HepG2 (cell line): ENCODE data around the gene ABCA8. TPM values are rescaled to one million over a fixed set of nuclear protein-coding genes. Genes with fewer than 3 reads are reported as not detected.

ENCODE experiments used
- ERF ChIP-seq: IDR thresholded peaks from 2 replicates; pipeline ENCODE4 v1.6.1; 2018; ENCODE audit warnings: missing biosample characterization, missing genetic modification reagents
- LCORL ChIP-seq, 2 experiments: fragments of 450-650 bp in 1 of 2; sonication (generic) in 1 of 2; formaldehyde crosslinking in 1 of 2; IDR thresholded peaks; 2 replicates each; pipeline versions ENCODE4 v1.5.0 to v1.6.1; 2017 to 2020; ENCODE audit warnings: antibody characterized with exemption in 1 of 2, missing genetic modification reagents in 1 of 2
- MEIS2 ChIP-seq: sonication (generic); formaldehyde crosslinking; IDR thresholded peaks from 2 replicates; pipeline ENCODE4 v1.9.0; 2021; ENCODE audit warnings: mild to moderate bottlenecking, missing genetic modification reagents
- NCOR1 ChIP-seq: fragments of 200-600 bp; sonication (generic); IDR thresholded peaks from 2 replicates; pipeline ENCODE4 v1.7.0; 2017; ENCODE audit warnings: antibody characterized with exemption, low read length, borderline replicate concordance
- TAF1 ChIP-seq: sonication (generic); formaldehyde crosslinking; IDR thresholded peaks from 2 replicates; pipeline ENCODE4 v1.4.0; 2020; ENCODE audit warnings: missing genetic modification reagents
- YEATS4 ChIP-seq: sonication (generic); formaldehyde crosslinking; IDR thresholded peaks from 2 replicates; pipeline ENCODE4 v1.4.0; 2020; ENCODE audit warnings: missing genetic modification reagents, borderline replicate concordance
- ZC3H4 ChIP-seq: sonication (generic); formaldehyde crosslinking; IDR thresholded peaks from 2 replicates; pipeline ENCODE4 v1.4.0; 2020; ENCODE audit warnings: missing genetic modification reagents, borderline replicate concordance
- ZNF329 ChIP-seq: sonication (generic); formaldehyde crosslinking; IDR thresholded peaks from 2 replicates; pipeline ENCODE4 v1.9.0; 2021; ENCODE audit warnings: low read depth, mild to moderate bottlenecking, missing genetic modification reagents
- ZNF460 ChIP-seq: sonication (generic); formaldehyde crosslinking; IDR thresholded peaks from 2 replicates; pipeline ENCODE4 v1.5.1; 2020; ENCODE audit warnings: missing genetic modification reagents, mild to moderate bottlenecking, borderline replicate concordance
- polyA plus RNA-seq, 8 experiments: library from polyadenylated mRNA; depleted of rRNA in 3 of 8; stranded (reverse) in 7 of 8; unstranded in 1 of 8; fragments of >200 nt; fragmentation: Illumina TruSeq in 4 of 8; extraction: Trizol in 4 of 8; gene quantifications; 2 replicates each; pipeline versions ENCODE4 v1.2.1 to v1.2.3, GENCODE V29; 2011 to 2016; ENCODE audit warnings: low read depth in 4 of 8, missing spikeins in 1 of 8, mixed read lengths in 1 of 8; ENCODE audit not compliant: insufficient read depth in 1 of 8
- total RNA-seq, 5 experiments: library from RNA; depleted of rRNA; stranded (reverse); fragments of >200 nt; fragmentation: Illumina TruSeq; extraction: Trizol; gene quantifications; 2 replicates each; pipeline ENCODE4 v1.2.3, GENCODE V29; 2016; ENCODE audit warnings: low read depth in 1 of 5
- TF ChIP-seq, protein P1 (sequence below): sonication (generic); formaldehyde crosslinking; IDR thresholded peaks from 2 replicates; pipeline ENCODE4 v1.4.0; 2020; ENCODE audit warnings: missing genetic modification reagents
- TF ChIP-seq, protein P2 (sequence below): sonication (generic); IDR thresholded peaks from 2 replicates; pipeline ENCODE4 v1.6.1; 2016; ENCODE audit warnings: low read depth, borderline replicate concordance
- TF ChIP-seq, protein P3 (sequence below): sonication (generic); formaldehyde crosslinking; IDR thresholded peaks from 2 replicates; pipeline ENCODE4 v1.4.0; 2020; ENCODE audit warnings: low read depth, mild to moderate bottlenecking, missing genetic modification reagents
- TF ChIP-seq, protein P4 (sequence below), 2 experiments: sonication (generic) in 1 of 2; formaldehyde crosslinking in 1 of 2; IDR thresholded peaks; 2 replicates each; pipeline versions ENCODE4 v1.6.1 to v1.9.0; 2014 to 2022; ENCODE audit warnings: antibody characterized with exemption in 1 of 2, borderline replicate concordance in 1 of 2, inconsistent platforms in 1 of 2, low read depth in 1 of 2, missing genetic modification reagents in 1 of 2
- TF ChIP-seq, protein P5 (sequence below): IDR thresholded peaks from 2 replicates; pipeline ENCODE4 v1.4.0; 2020; ENCODE audit warnings: mild to moderate bottlenecking, missing genetic modification reagents

Gene ABCA8
- total and polyA plus RNA-seq, 2 of the 13 experiments (the other 11 are each of a cell fraction or from before 2014, with no cell fraction given) = 0.05 to 0.18 TPM

DNA sequence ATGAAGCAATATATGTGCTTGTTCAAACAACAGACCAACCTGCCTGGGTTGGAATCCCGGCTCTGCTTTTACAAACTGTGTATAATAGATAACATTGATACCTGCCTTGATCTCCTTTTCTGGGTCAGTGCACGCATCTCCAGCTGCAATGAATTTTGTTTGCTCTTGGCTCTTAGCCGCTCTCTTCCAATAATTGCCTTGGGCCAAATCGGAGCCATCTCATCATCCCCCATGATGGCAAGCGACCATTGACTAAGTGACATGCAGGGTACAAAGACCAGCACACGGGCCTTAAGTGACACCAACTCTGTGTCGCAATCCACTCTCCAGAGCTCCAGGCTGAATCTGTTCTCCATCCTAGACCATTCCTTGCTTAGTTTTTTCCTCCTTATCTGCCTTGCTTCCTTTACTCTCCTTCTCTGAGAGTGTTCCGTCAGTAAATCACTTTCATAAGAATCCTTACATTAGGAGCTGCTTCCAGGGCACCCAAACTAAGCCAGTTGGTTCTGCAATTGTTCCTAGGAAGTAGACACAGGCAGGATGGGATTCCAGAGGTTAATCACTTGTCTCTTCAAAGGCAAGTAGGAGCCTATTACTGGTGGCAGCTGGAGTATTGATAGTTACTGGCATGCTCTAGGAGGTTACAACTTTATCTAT lies 134.2 kb downstream of the ABCA8 start (continued):
- TF ChIP-seq, protein P1, sequence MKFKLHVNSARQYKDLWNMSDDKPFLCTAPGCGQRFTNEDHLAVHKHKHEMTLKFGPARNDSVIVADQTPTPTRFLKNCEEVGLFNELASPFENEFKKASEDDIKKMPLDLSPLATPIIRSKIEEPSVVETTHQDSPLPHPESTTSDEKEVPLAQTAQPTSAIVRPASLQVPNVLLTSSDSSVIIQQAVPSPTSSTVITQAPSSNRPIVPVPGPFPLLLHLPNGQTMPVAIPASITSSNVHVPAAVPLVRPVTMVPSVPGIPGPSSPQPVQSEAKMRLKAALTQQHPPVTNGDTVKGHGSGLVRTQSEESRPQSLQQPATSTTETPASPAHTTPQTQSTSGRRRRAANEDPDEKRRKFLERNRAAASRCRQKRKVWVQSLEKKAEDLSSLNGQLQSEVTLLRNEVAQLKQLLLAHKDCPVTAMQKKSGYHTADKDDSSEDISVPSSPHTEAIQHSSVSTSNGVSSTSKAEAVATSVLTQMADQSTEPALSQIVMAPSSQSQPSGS (CRISPR knock-in tag) = peak; percentile 81; the same call in 1 of the 2 replicates
- TF ChIP-seq, protein P2, sequence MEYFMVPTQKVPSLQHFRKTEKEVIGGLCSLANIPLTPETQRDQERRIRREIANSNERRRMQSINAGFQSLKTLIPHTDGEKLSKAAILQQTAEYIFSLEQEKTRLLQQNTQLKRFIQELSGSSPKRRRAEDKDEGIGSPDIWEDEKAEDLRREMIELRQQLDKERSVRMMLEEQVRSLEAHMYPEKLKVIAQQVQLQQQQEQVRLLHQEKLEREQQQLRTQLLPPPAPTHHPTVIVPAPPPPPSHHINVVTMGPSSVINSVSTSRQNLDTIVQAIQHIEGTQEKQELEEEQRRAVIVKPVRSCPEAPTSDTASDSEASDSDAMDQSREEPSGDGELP = peak; percentile 70; the same call in 1 of the 2 replicates
- TF ChIP-seq, protein P3, sequence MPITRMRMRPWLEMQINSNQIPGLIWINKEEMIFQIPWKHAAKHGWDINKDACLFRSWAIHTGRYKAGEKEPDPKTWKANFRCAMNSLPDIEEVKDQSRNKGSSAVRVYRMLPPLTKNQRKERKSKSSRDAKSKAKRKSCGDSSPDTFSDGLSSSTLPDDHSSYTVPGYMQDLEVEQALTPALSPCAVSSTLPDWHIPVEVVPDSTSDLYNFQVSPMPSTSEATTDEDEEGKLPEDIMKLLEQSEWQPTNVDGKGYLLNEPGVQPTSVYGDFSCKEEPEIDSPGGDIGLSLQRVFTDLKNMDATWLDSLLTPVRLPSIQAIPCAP (CRISPR knock-in tag) = no peak
- TF ChIP-seq YEATS4 (CRISPR knock-in tag) = peak; percentile 71; the same call in 1 of the 2 replicates
- TF ChIP-seq ZNF329 = no peak
- peak; percentile 54; the same call in 1 of the 2 replicates for TF ChIP-seq ERF
- TF ChIP-seq ZC3H4 = peak; percentile 95; the same call in 1 of the 2 replicates
- TF ChIP-seq ZNF460 (CRISPR knock-in tag) = no peak
- TF ChIP-seq, protein P4, sequence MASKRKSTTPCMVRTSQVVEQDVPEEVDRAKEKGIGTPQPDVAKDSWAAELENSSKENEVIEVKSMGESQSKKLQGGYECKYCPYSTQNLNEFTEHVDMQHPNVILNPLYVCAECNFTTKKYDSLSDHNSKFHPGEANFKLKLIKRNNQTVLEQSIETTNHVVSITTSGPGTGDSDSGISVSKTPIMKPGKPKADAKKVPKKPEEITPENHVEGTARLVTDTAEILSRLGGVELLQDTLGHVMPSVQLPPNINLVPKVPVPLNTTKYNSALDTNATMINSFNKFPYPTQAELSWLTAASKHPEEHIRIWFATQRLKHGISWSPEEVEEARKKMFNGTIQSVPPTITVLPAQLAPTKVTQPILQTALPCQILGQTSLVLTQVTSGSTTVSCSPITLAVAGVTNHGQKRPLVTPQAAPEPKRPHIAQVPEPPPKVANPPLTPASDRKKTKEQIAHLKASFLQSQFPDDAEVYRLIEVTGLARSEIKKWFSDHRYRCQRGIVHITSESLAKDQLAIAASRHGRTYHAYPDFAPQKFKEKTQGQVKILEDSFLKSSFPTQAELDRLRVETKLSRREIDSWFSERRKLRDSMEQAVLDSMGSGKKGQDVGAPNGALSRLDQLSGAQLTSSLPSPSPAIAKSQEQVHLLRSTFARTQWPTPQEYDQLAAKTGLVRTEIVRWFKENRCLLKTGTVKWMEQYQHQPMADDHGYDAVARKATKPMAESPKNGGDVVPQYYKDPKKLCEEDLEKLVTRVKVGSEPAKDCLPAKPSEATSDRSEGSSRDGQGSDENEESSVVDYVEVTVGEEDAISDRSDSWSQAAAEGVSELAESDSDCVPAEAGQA (IDR thresholded peaks at IDR 0.05; ENCODE audit: low read depth) = 0 out of 2 replicates have a peak, but pooled peaks have one; percentile 51
- TF ChIP-seq, protein P4 (CRISPR knock-in tag; IDR thresholded peaks at IDR 0.05; ENCODE audit: borderline replicate concordance) = no peak
- TF ChIP-seq MEIS2 (CRISPR knock-in tag) = peak; percentile 92
- TF ChIP-seq LCORL (IDR thresholded peaks at IDR 0.05) = no peak
- TF ChIP-seq LCORL (CRISPR knock-in tag; IDR thresholded peaks at IDR 0.05) = 0 out of 2 replicates have a peak, but pooled peaks have one; percentile 63
- peak; percentile 95; the same call in 1 of the 2 replicates for TF ChIP-seq NCOR1
- no peak for TF ChIP-seq TAF1 (CRISPR knock-in tag)
- TF ChIP-seq, protein P5, sequence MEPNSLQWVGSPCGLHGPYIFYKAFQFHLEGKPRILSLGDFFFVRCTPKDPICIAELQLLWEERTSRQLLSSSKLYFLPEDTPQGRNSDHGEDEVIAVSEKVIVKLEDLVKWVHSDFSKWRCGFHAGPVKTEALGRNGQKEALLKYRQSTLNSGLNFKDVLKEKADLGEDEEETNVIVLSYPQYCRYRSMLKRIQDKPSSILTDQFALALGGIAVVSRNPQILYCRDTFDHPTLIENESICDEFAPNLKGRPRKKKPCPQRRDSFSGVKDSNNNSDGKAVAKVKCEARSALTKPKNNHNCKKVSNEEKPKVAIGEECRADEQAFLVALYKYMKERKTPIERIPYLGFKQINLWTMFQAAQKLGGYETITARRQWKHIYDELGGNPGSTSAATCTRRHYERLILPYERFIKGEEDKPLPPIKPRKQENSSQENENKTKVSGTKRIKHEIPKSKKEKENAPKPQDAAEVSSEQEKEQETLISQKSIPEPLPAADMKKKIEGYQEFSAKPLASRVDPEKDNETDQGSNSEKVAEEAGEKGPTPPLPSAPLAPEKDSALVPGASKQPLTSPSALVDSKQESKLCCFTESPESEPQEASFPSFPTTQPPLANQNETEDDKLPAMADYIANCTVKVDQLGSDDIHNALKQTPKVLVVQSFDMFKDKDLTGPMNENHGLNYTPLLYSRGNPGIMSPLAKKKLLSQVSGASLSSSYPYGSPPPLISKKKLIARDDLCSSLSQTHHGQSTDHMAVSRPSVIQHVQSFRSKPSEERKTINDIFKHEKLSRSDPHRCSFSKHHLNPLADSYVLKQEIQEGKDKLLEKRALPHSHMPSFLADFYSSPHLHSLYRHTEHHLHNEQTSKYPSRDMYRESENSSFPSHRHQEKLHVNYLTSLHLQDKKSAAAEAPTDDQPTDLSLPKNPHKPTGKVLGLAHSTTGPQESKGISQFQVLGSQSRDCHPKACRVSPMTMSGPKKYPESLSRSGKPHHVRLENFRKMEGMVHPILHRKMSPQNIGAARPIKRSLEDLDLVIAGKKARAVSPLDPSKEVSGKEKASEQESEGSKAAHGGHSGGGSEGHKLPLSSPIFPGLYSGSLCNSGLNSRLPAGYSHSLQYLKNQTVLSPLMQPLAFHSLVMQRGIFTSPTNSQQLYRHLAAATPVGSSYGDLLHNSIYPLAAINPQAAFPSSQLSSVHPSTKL (CRISPR knock-in tag) = peak; percentile 95
